ENCODE data around the gene KNSTRN.

- TF ChIP-seq POLR2AphosphoS5 (IDR thresholded peaks at IDR 0.05) (no peak), CTCF (IDR thresholded peaks at IDR 0.05) (peak in 2 of 4 experiments; percentile 12 to 56), POLR2A (IDR thresholded peaks at IDR 0.05) (no peak)
These were observed 59.3 kb downstream of the KNSTRN start for GRCh38 chr15:40441565-40442531.
